ENCODE results near the gene ANGPTL2. TPM values are rescaled to one million over a fixed set of nuclear protein-coding genes. Genes with fewer than 3 reads are reported as not detected.

Gene ANGPTL2
- total RNA-seq, 1 experiment from 2014 or later = 0.20 TPM

DNA sequence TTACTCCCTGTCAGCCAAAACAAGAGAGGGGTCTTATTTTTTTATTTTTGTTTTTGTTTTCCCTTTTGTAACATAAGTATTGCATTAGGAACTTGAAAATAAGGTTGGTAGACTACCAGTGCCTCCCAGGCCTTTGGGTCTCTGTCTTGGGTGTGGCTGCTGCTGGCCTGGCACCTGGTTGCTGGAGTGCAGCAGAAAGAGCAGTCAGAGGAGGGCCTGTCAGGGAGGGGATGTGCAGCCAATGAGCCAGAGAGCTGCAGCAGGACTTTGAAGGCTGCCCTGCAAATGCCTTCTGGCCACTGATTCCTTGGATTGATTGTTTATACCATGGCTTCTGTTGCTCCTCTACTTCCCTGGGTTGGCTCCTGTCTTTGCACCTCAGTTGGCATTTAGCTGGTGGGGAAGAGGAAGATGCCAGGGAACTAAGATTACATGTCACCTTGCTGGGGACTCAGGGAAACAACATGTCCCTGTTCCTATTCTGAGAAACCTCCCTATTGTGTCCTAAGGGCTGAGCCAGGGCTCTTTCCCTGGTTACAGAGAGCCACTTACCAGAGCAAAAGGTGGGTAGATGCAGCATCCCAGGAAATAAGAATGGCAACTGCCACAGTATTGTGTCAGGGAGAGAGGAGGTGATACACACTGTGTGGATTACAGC is 66.6 kb downstream of the ANGPTL2 start:
- ChIA-PET POLR2A (no interaction called here), CTCF (no interaction called here), RAD21 (ENCODE audit: low non-redundant PET in 1 of 2, low total read pairs in 2 of 2, uncharacterized antibody in 2 of 2, unreplicated experiment in 2 of 2) (no interaction called here)
- Histone ChIP-seq H3K27ac (ENCODE audit: low read depth, low read length) (no peak overlapping the region), H3K79me2 (ENCODE audit: insufficient read depth, low read length) (no peaks in the 10 kb centered on the region), H3K9me3 (ENCODE audit: control insufficient read depth in 1 of 2, insufficient read depth in 1 of 2, low read depth in 1 of 2, low read length in 2 of 2) (no peaks in the 10 kb centered on the region), H4K20me1 (ENCODE audit: insufficient read depth) (no peaks in the 10 kb centered on the region), H2AFZ (ENCODE audit: low read depth, low read length, poor library complexity, severe bottlenecking) (no peak overlapping the region), H3K9ac (ENCODE audit: low read length) (no peak overlapping the region), H3K4me2 (ENCODE audit: low read length) (no peak overlapping the region), H3K9me2 (ENCODE audit: insufficient read depth) (no peaks in the 10 kb centered on the region), H3K4me3 (replicated peaks in 1 of 2; ENCODE audit: low read depth in 1 of 2, low read length in 2 of 2) (no peak overlapping the region), H3K27me3 (ENCODE audit: insufficient read depth, low read length) (no peaks in the 10 kb centered on the region), H3K36me3 (ENCODE audit: control insufficient read depth in 1 of 2, insufficient read depth in 2 of 2, low read length in 2 of 2) (no peaks in the 10 kb centered on the region), H3K4me1 (ENCODE audit: control insufficient read depth in 1 of 2, insufficient read depth in 2 of 2, low read length in 2 of 2) (peaks cover 0 to 10% of the 10 kb centered on the region in 2 experiments; a peak in 1 of 4 replicates)
- no TSS peak for BruUV-seq (replicated peaks)
- TF ChIP-seq, protein P1, sequence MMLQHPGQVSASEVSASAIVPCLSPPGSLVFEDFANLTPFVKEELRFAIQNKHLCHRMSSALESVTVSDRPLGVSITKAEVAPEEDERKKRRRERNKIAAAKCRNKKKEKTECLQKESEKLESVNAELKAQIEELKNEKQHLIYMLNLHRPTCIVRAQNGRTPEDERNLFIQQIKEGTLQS (IDR thresholded peaks at IDR 0.05) = no peak
- TF ChIP-seq, protein P2, sequence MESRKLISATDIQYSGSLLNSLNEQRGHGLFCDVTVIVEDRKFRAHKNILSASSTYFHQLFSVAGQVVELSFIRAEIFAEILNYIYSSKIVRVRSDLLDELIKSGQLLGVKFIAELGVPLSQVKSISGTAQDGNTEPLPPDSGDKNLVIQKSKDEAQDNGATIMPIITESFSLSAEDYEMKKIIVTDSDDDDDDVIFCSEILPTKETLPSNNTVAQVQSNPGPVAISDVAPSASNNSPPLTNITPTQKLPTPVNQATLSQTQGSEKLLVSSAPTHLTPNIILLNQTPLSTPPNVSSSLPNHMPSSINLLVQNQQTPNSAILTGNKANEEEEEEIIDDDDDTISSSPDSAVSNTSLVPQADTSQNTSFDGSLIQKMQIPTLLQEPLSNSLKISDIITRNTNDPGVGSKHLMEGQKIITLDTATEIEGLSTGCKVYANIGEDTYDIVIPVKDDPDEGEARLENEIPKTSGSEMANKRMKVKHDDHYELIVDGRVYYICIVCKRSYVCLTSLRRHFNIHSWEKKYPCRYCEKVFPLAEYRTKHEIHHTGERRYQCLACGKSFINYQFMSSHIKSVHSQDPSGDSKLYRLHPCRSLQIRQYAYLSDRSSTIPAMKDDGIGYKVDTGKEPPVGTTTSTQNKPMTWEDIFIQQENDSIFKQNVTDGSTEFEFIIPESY (IDR thresholded peaks at IDR 0.05; ENCODE audit: extremely low read depth, insufficient replicate concordance, low read length) = no peak
- TF ChIP-seq YY1 (IDR thresholded peaks at IDR 0.05; ENCODE audit: extremely low read depth, insufficient replicate concordance, low read depth, low read length) (no peak), CEBPB (IDR thresholded peaks at IDR 0.05; ENCODE audit: low read depth) (no peak), EZH2phosphoT487 (IDR thresholded peaks at IDR 0.05; ENCODE audit: borderline replicate concordance) (no peak), SRF (IDR thresholded peaks at IDR 0.05; ENCODE audit: low read depth) (no peak), ELF1 (IDR thresholded peaks at IDR 0.05; ENCODE audit: borderline replicate concordance, low read depth) (no peak), RAD21 (IDR thresholded peaks at IDR 0.05; ENCODE audit: low read depth) (no peak), EZH2 (IDR thresholded peaks at IDR 0.05) (no peak), CBX3 (IDR thresholded peaks at IDR 0.05; ENCODE audit: low read depth) (no peak)
- intact Hi-C loops (cut with micrococcal nuclease) = no loop called here
- ATAC-seq (no peak), DNase-seq (ENCODE audit: low read depth, low spot score) (no peak)

Data from HCT116 (cell line).